GM19467 (cell line): ENCODE results near the gene POLE2.
"Not testable (repeated sequence)": the region's sequence is repeated elsewhere in the genome, so short reads cannot be mapped to it uniquely, and the experiment has no call there.

Experiments
- ATAC-seq: cut with Tn5 transposase; IDR thresholded peaks from one replicate; pipeline ENCODE4 v1.9.1; 2021; ENCODE audit warnings: mild to moderate bottlenecking, moderate library complexity; ENCODE audit not compliant: unreplicated experiment

POLE2 gene

GRCh38 chr14:49670475-49670874 lies 17.5 kb downstream of the POLE2 start:
- no peak for ATAC-seq

- no peak for ATAC-seq
Observed at GRCh38 chr14:49659526-49660455, 28.2 kb downstream of the POLE2 start.

GRCh38 chr14:49657500-49657899 lies 30.5 kb downstream of the POLE2 start:
- not testable (repeated sequence) for ATAC-seq

GRCh38 chr14:49654511-49654910 lies 33.5 kb downstream of the POLE2 start:
- ATAC-seq, result no peak

GRCh38 chr14:49653508-49653907 lies 34.5 kb downstream of the POLE2 start:
- no peak for ATAC-seq

GRCh38 chr14:49642163-49642562 lies 45.9 kb downstream of the POLE2 start:
- ATAC-seq, result no peak

- no peak for ATAC-seq
Observed at GRCh38 chr14:49641697-49642129, 46.3 kb downstream of the POLE2 start.

- ATAC-seq, result no peak
Observed at GRCh38 chr14:49640540-49641417, 47.2 kb downstream of the POLE2 start.

GRCh38 chr14:49637534-49638078 lies 50.4 kb downstream of the POLE2 start:
- no peak for ATAC-seq

GRCh38 chr14:49636866-49637265 lies 51.1 kb downstream of the POLE2 start:
- no peak for ATAC-seq

- peak; percentile 23 for ATAC-seq
Observed at GRCh38 chr14:49634547-49635334, 53.3 kb downstream of the POLE2 start, which contains the start of gene DNAAF2. Gene DNAAF2, minus strand, starts transcription at chr14:49635244. Its CDS starts 95 bp downstream, at chr14:49635149.

- peak; percentile 80 for ATAC-seq
Observed at GRCh38 chr14:49633640-49634546, 54.1 kb downstream of the POLE2 start.

- no peak for ATAC-seq
Observed at GRCh38 chr14:49623941-49624839, 63.8 kb downstream of the POLE2 start.

GRCh38 chr14:49623387-49623786 lies 64.6 kb downstream of the POLE2 start:
- ATAC-seq, result no peak

GRCh38 chr14:49622022-49622607 lies 65.9 kb downstream of the POLE2 start:
- no peak for ATAC-seq

- ATAC-seq, result peak; percentile 20
Observed at GRCh38 chr14:49621114-49621881, 66.7 kb downstream of the POLE2 start.
